Keratinocyte (primary cell): ENCODE data around the gene ADPGK.

ENCODE experiments used
- CTCF ChIP-seq, 3 experiments: IDR thresholded peaks in 1 of 3; conservative IDR thresholded peaks in 1 of 3; optimal IDR thresholded peaks in 1 of 3; 2 replicates in 2 of 3; 3 replicates in 1 of 3; pipeline versions ENCODE3 to v1.5.1; 2011; ENCODE audit warnings: low read length in 3 of 3, mild to moderate bottlenecking in 3 of 3, moderate library complexity in 2 of 3, control low read depth in 1 of 3, inconsistent platforms in 1 of 3; ENCODE audit not compliant: insufficient read depth in 2 of 3; ENCODE audit errors: extremely low read depth in 1 of 3
- EZH2 ChIP-seq: IDR thresholded peaks from one replicate; pipeline ENCODE4 v1.6.1; 2012; ENCODE audit warnings: inconsistent platforms, mild to moderate bottlenecking, low read length, moderate library complexity

- TF ChIP-seq CTCF (optimal IDR thresholded peaks at IDR 0.05 in 1 of 3, IDR thresholded peaks at IDR 0.05 in 1 of 3, conservative IDR thresholded peaks at IDR 0.05 in 1 of 3; ENCODE audit: extremely low read depth in 1 of 3, insufficient read depth in 2 of 3, low read length in 3 of 3) (no peak), EZH2 (no peak)
Measured at GRCh38 chr15:72785432-72785831, 1.9 kb upstream of the ADPGK start.
